H9 (cell line): ENCODE measurements around the gene CC2D2A. TPM values are rescaled to one million over a fixed set of nuclear protein-coding genes. Genes with fewer than 3 reads are reported as not detected.

Experiments
- DNase-seq: peaks from one replicate; pipeline ENCODE4 v3.0.0-alpha.2; 2017
- H2AFZ ChIP-seq: one replicate; pipeline ENCODE4 v1.6.1; 2013; ENCODE audit warnings: mild to moderate bottlenecking, low read length, control low read depth, moderate library complexity
- H2AK5ac ChIP-seq: 2 replicates; pipeline ENCODE4 v1.6.1; 2013; ENCODE audit warnings: low read length, control low read depth, mixed read lengths; ENCODE audit not compliant: insufficient read length
- H2BK120ac ChIP-seq: one replicate; pipeline ENCODE4 v1.6.1; 2013; ENCODE audit warnings: low read depth, mild to moderate bottlenecking, low read length, control low read depth, inconsistent platforms; ENCODE audit not compliant: poor library complexity, severe bottlenecking
- H2BK12ac ChIP-seq: 2 replicates; pipeline ENCODE4 v1.6.1; 2013; ENCODE audit warnings: low read length, control low read depth, mixed read lengths, low read depth; ENCODE audit not compliant: insufficient read length
- H2BK15ac ChIP-seq: 2 replicates; pipeline ENCODE4 v1.6.1; 2013; ENCODE audit warnings: low read depth, low read length, control low read depth
- H2BK20ac ChIP-seq: one replicate; pipeline ENCODE4 v1.6.1; 2013; ENCODE audit warnings: low read depth, mild to moderate bottlenecking, low read length, control low read depth, inconsistent platforms; ENCODE audit not compliant: poor library complexity, severe bottlenecking
- H2BK5ac ChIP-seq: 2 replicates; pipeline ENCODE4 v1.6.1; 2013; ENCODE audit warnings: low read length, control low read depth, mixed read lengths; ENCODE audit not compliant: insufficient read length
- H3K14ac ChIP-seq: 2 replicates; pipeline ENCODE4 v1.6.1; 2013; ENCODE audit warnings: low read length, control low read depth; ENCODE audit not compliant: insufficient read depth
- H3K18ac ChIP-seq: 2 replicates; pipeline ENCODE4 v1.6.1; 2013; ENCODE audit warnings: low read depth, mild to moderate bottlenecking, mixed read lengths, low read length, control low read depth; ENCODE audit not compliant: insufficient read length
- H3K23ac ChIP-seq: 2 replicates; pipeline ENCODE4 v1.6.1; 2013; ENCODE audit warnings: low read length, control low read depth, mixed read lengths, low read depth; ENCODE audit not compliant: insufficient read length
- H3K23me2 ChIP-seq: 2 replicates; pipeline ENCODE4 v1.6.1; 2013; ENCODE audit warnings: low read depth, mild to moderate bottlenecking, mixed read lengths, low read length, control low read depth; ENCODE audit not compliant: insufficient read length, poor library complexity, severe bottlenecking
- H3K27ac ChIP-seq: 2 replicates; pipeline ENCODE4 v1.5.1; 2013; ENCODE audit warnings: low read length, control low read depth, mixed read lengths, low read depth; ENCODE audit not compliant: insufficient read length
- H3K27me3 ChIP-seq: 2 replicates; pipeline ENCODE4 v1.6.1; 2013; ENCODE audit warnings: low read length, control low read depth, inconsistent platforms; ENCODE audit not compliant: insufficient read depth
- H3K4ac ChIP-seq: 2 replicates; pipeline ENCODE4 v1.6.1; 2013; ENCODE audit warnings: low read depth, mild to moderate bottlenecking, control low read depth, inconsistent platforms, low read length, moderate library complexity
- H3K4me1 ChIP-seq: 2 replicates; pipeline ENCODE4 v1.6.1; 2013; ENCODE audit warnings: low read length, control low read depth, inconsistent platforms; ENCODE audit not compliant: insufficient read depth
- H3K4me2 ChIP-seq: 2 replicates; pipeline ENCODE4 v1.6.1; 2013; ENCODE audit warnings: low read length, control low read depth, mixed read lengths; ENCODE audit not compliant: insufficient read length, insufficient read depth
- H3K56ac ChIP-seq: 2 replicates; pipeline ENCODE4 v1.6.1; 2013; ENCODE audit warnings: low read depth, mild to moderate bottlenecking, mixed read lengths, low read length, control low read depth; ENCODE audit not compliant: insufficient read length
- H3K79me1 ChIP-seq: 2 replicates; pipeline ENCODE4 v1.6.1; 2013; ENCODE audit warnings: low read depth, mild to moderate bottlenecking, moderate library complexity, low read length, control low read depth, inconsistent platforms; ENCODE audit not compliant: insufficient read depth, poor library complexity, severe bottlenecking
- H3K79me2 ChIP-seq: 2 replicates; pipeline ENCODE4 v1.6.1; 2013; ENCODE audit warnings: low read length, control low read depth, inconsistent platforms; ENCODE audit not compliant: insufficient read depth
- H3K9ac ChIP-seq: 2 replicates; pipeline ENCODE4 v1.6.1; 2013; ENCODE audit warnings: low read length, control low read depth, mixed read lengths; ENCODE audit not compliant: insufficient read length; ENCODE audit errors: extremely low read depth
- H3K9me3 ChIP-seq: one replicate; pipeline ENCODE4 v1.6.1; 2013; ENCODE audit warnings: low read depth, low read length, inconsistent platforms; ENCODE audit not compliant: control insufficient read depth
- H3T11ph ChIP-seq: one replicate; pipeline ENCODE4 v1.6.1; 2013; ENCODE audit warnings: mild to moderate bottlenecking, low read length, control low read depth, inconsistent platforms
- H4K20me1 ChIP-seq: one replicate; pipeline ENCODE4 v1.6.1; 2013; ENCODE audit not compliant: control insufficient read depth, insufficient read length, insufficient read depth
- H4K5ac ChIP-seq: 2 replicates; pipeline ENCODE4 v1.6.1; 2013; ENCODE audit warnings: low read depth, mild to moderate bottlenecking, mixed read lengths, low read length, control low read depth; ENCODE audit not compliant: insufficient read length
- H4K8ac ChIP-seq: replicated peaks from 2 replicates; pipeline ENCODE4 v1.6.1; 2013; ENCODE audit warnings: low read length, control low read depth, mixed read lengths, low read depth; ENCODE audit not compliant: insufficient read length
- H4K91ac ChIP-seq: 2 replicates; pipeline ENCODE4 v1.6.1; 2013; ENCODE audit warnings: low read depth, mild to moderate bottlenecking, moderate library complexity, mixed read lengths, low read length, control low read depth; ENCODE audit not compliant: insufficient read length
- H3K27ac Mint-ChIP-seq, 3 experiments: 2 replicates in 2 of 3; 3 replicates in 1 of 3; pipeline ENCODE4 v1.8.0; 2020 to 2021; ENCODE audit warnings: mixed read lengths in 3 of 3, mild to moderate bottlenecking in 1 of 3, moderate library complexity in 1 of 3
- H3K27me3 Mint-ChIP-seq: 2 replicates; pipeline ENCODE4 v1.8.0; 2021; ENCODE audit warnings: low read depth, mild to moderate bottlenecking, moderate library complexity, mixed read lengths
- H3K36me3 Mint-ChIP-seq, 3 experiments: 2 replicates in 2 of 3; 3 replicates in 1 of 3; pipeline ENCODE4 v1.8.0; 2020 to 2021; ENCODE audit warnings: low read depth in 3 of 3, mixed read lengths in 3 of 3; ENCODE audit not compliant: insufficient read depth in 1 of 3
- H3K4me1 Mint-ChIP-seq, 2 experiments: 2 replicates each; pipeline ENCODE4 v1.8.0; 2020; ENCODE audit warnings: mixed read lengths in 2 of 2
- H3K4me3 Mint-ChIP-seq, 2 experiments: 2 replicates in 1 of 2; 3 replicates in 1 of 2; pipeline ENCODE4 v1.8.0; 2020 to 2021; ENCODE audit warnings: mild to moderate bottlenecking in 2 of 2, mixed read lengths in 2 of 2, moderate library complexity in 1 of 2
- H3K9me3 Mint-ChIP-seq, 2 experiments: 2 replicates in 1 of 2; 3 replicates in 1 of 2; pipeline ENCODE4 v1.8.0; 2020; ENCODE audit warnings: mild to moderate bottlenecking in 2 of 2, mixed read lengths in 2 of 2, moderate library complexity in 1 of 2
- CTCF ChIP-seq: fragments of 200-600 bp; sonication (generic); conservative IDR thresholded peaks from 3 replicates; pipeline ENCODE4 v1.8.0; 2021; ENCODE audit warnings: antibody characterized with exemption, mild to moderate bottlenecking
- WGBS: extraction: QIAGEN DNeasy Blood & Tissue Kit; methylation state at CpG from one replicate; pipeline ENCODE4 v1.1.7; 2013; ENCODE audit warnings: missing lambda C conversion rate, low lambda C conversion rate, mixed read lengths; ENCODE audit not compliant: insufficient read length; ENCODE audit errors: extremely low coverage; 5-methylcytosine and 5-hydroxymethylcytosine counted together
- total RNA-seq: library from RNA; stranded (reverse); gene quantifications from 2 replicates; pipeline ENCODE4 v1.2.1, GENCODE V29; 2021

The CC2D2A gene
- total RNA-seq, 1 experiment from 2014 or later = 10.4 TPM

GRCh38 chr4:15423285-15423711, 46.4 kb upstream of the CC2D2A start:
- Histone ChIP-seq H3K27ac (no peak overlapping the region), H2BK12ac (no peak overlapping the region), H3K79me1 (no peaks in the 10 kb centered on the region), H3K27me3 (no peaks in the 10 kb centered on the region; the same call in 1 of the 2 replicates), H2BK120ac (no peak overlapping the region), H2AK5ac (no peak overlapping the region), H3K23me2 (no peaks in the 10 kb centered on the region), H4K8ac (no peak overlapping the region), H3K79me2 (no peaks in the 10 kb centered on the region), H3T11ph (no peak overlapping the region), H2BK20ac (no peak overlapping the region), H3K23ac (no peak overlapping the region), H3K4ac (no peak overlapping the region), H3K56ac (no peak overlapping the region), H4K5ac (no peak overlapping the region), H4K91ac (no peak overlapping the region), H3K9ac (no peak overlapping the region), H4K20me1 (no peaks in the 10 kb centered on the region), H3K9me3 (no peaks in the 10 kb centered on the region), H3K14ac (no peak overlapping the region), H2BK5ac (no peak overlapping the region), H3K4me1 (no peaks in the 10 kb centered on the region; the same call in 1 of the 2 replicates), H3K4me2 (no peak overlapping the region), H3K18ac (no peak overlapping the region), H2BK15ac (no peak overlapping the region), H2AFZ (no peak overlapping the region)
- Mint-ChIP-seq H3K27me3 (peaks cover under 1% of the 10 kb centered on the region), H3K4me1 (peaks cover 16 to 20% of the 10 kb centered on the region in 2 experiments), H3K27ac (no peak overlapping the region), H3K36me3 (no peaks in the 10 kb centered on the region; a peak in 1 of 7 replicates), H3K4me3 (no peak overlapping the region), H3K9me3 (no peaks in the 10 kb centered on the region)
- whole genome bisulfite sequencing = no CpG with 5 or more reads among the region's 5 CpGs
- DNase-seq = no peak
- TF ChIP-seq CTCF = no peak
